T-helper 2 cell treated with Interferon-gamma antibody and Interleukin-4, amounts not matched to agents 100 ng/mL and 5 ng/mL, for 36 hours (primary cell): Measurements from ENCODE around the gene FXYD3. TPM values are rescaled to one million over a fixed set of nuclear protein-coding genes. Genes with fewer than 3 reads are reported as not detected.
"Not testable (repeated sequence)": the region's sequence is repeated elsewhere in the genome, so short reads cannot be mapped to it uniquely, and the experiment has no call there.

ENCODE experiments used
- intact Hi-C: fragments of 100-400 bp; cut with micrococcal nuclease; formaldehyde crosslinking; loops from one replicate; pipeline ENCODE4 v1.15.1; 2023
- total RNA-seq: library from RNA; stranded (reverse); gene quantifications from 2 replicates; pipeline ENCODE4 v1.2.3, GENCODE V29; 2022

Gene FXYD3
- total RNA-seq, 1 donor from 2014 or later: not detected

GRCh38 chr19:35085947-35086346, 29.7 kb upstream of the FXYD3 start:
- intact Hi-C loops: no loop called here

GRCh38 chr19:35086455-35086854, 29.2 kb upstream of the FXYD3 start:
- intact Hi-C loops: no loop called here

- intact Hi-C loops: no loop called here
Observed at GRCh38 chr19:35087393-35087792, 28.2 kb upstream of the FXYD3 start.

GRCh38 chr19:35088131-35088913, 27.3 kb upstream of the FXYD3 start:
- intact Hi-C loops: no loop called here

GRCh38 chr19:35089554-35089953, 26.1 kb upstream of the FXYD3 start:
- intact Hi-C loops: no loop called here

- intact Hi-C loops: no loop called here
Observed at GRCh38 chr19:35090160-35090505, 25.5 kb upstream of the FXYD3 start.

GRCh38 chr19:35090506-35091214, 25.0 kb upstream of the FXYD3 start:
- intact Hi-C loops: no loop called here

- intact Hi-C loops: no loop called here
Observed at GRCh38 chr19:35093430-35093829, 22.2 kb upstream of the FXYD3 start.

GRCh38 chr19:35093941-35094647, 21.5 kb upstream of the FXYD3 start:
- intact Hi-C loops: no loop called here

- intact Hi-C loops: no loop called here
Observed at GRCh38 chr19:35094656-35095055, 21.0 kb upstream of the FXYD3 start.

GRCh38 chr19:35095667-35096368, 19.8 kb upstream of the FXYD3 start:
- intact Hi-C loops: no loop called here

- intact Hi-C loops: no loop called here
Observed at GRCh38 chr19:35098413-35099049, 17.1 kb upstream of the FXYD3 start.

- intact Hi-C loops: no loop called here
Observed at GRCh38 chr19:35099155-35099896, 16.3 kb upstream of the FXYD3 start.

- intact Hi-C loops: no loop called here
Observed at GRCh38 chr19:35099897-35100275, 15.7 kb upstream of the FXYD3 start.

- intact Hi-C loops: no loop called here
Observed at GRCh38 chr19:35100588-35101533, 14.8 kb upstream of the FXYD3 start.

GRCh38 chr19:35101949-35102348, 13.7 kb upstream of the FXYD3 start:
- intact Hi-C loops: not testable (repeated sequence)

GRCh38 chr19:35103614-35104013, 12.0 kb upstream of the FXYD3 start:
- intact Hi-C loops: not testable (repeated sequence)

GRCh38 chr19:35104361-35104760, 11.3 kb upstream of the FXYD3 start:
- intact Hi-C loops: no loop called here

GRCh38 chr19:35105047-35105410, 10.6 kb upstream of the FXYD3 start:
- intact Hi-C loops: no loop called here
